Esophagus squamous epithelium (tissue), 5 donors: ENCODE results near the gene MYH3. TPM values are rescaled to one million over a fixed set of nuclear protein-coding genes. Genes with fewer than 3 reads are reported as not detected.

Experiments
- DNase-seq: peaks from one replicate; lab custom pipeline; 2025; lab: John Stamatoyannopoulos, UW
- H3K27ac ChIP-seq, 4 donors: fragments of 200-600 bp; sonication (generic); one replicate each; pipeline ENCODE4 v1.5.1; 2016 to 2019; ENCODE audit warnings: mild to moderate bottlenecking in 1 of 4
- H3K27me3 ChIP-seq, 4 donors: fragments of 200-600 bp; sonication (generic); 1 replicate in 3 of 4; 2 replicates in 1 of 4; pipeline versions ENCODE4 v1.5.1 to v1.6.0; 2017 to 2021; ENCODE audit warnings: antibody characterized with exemption in 1 of 4
- H3K36me3 ChIP-seq, 3 donors: fragments of 200-600 bp; sonication (generic); one replicate each; pipeline ENCODE4 v1.5.1; 2016 to 2019
- H3K4me1 ChIP-seq, 3 donors: fragments of 200-600 bp; sonication (generic); one replicate each; pipeline ENCODE4 v1.5.1; 2017 to 2019
- H3K4me3 ChIP-seq, 4 donors: fragments of 200-600 bp; sonication (generic); 1 replicate in 3 of 4; 2 replicates in 1 of 4; pipeline ENCODE4 v1.5.1; 2016 to 2019; ENCODE audit warnings: mild to moderate bottlenecking in 2 of 4, moderate library complexity in 1 of 4
- H3K9me3 ChIP-seq, 3 donors: fragments of 200-600 bp; sonication (generic); one replicate each; pipeline ENCODE4 v1.5.1; 2016 to 2019
- CTCF ChIP-seq, 6 experiments: fragments of 450-650 bp in 4 of 6; fragments of 200-600 bp in 2 of 6; sonication (generic) in 2 of 6; IDR thresholded peaks; one replicate each; pipeline ENCODE4 v1.5.1; 2016 to 2019; ENCODE audit warnings: antibody characterized with exemption in 6 of 6, mild to moderate bottlenecking in 4 of 6, moderate library complexity in 4 of 6
- POLR2A ChIP-seq, 4 donors: fragments of 450-650 bp; IDR thresholded peaks; one replicate each; pipeline ENCODE4 v1.6.1; 2017; ENCODE audit warnings: antibody characterized with exemption in 4 of 4, mild to moderate bottlenecking in 4 of 4, moderate library complexity in 3 of 4
- WGBS, 2 donors: methylation state at CpG; one replicate each; pipeline ENCODE4 v1.1.5; 2018; 5-methylcytosine and 5-hydroxymethylcytosine counted together
- intact Hi-C: fragments of 100-400 bp; cut with DNase I; formaldehyde crosslinking; loops from one replicate; pipeline ENCODE4 v1.15.0; 2022
- total RNA-seq, 4 donors: library from RNA; depleted of rRNA; stranded (reverse); fragments of >200 nt; gene quantifications; one replicate each; pipeline ENCODE4 v1.1.0, GENCODE V29; 2016
- donor health status: DM: yes; HTN: yes; CAD: no.

MYH3 gene
- total RNA-seq, 4 donors from 2014 or later: 0.64 to 1.6 (median 1.5) TPM; not detected in 1

GRCh38 chr17:10631048-10631700, 25.9 kb downstream of the MYH3 start:
- Histone ChIP-seq H3K9me3 (no peaks in the 10 kb centered on the region), H3K27ac (no peak overlapping the region), H3K36me3 (peaks cover 0 to 36% (median 0%) of the 10 kb centered on the region in 3 donors), H3K4me3 (no peak overlapping the region), H3K27me3 (no peaks in the 10 kb centered on the region), H3K4me1 (peaks cover 0 to 6% (median 0%) of the 10 kb centered on the region in 3 donors)
- DNase-seq: no peak
- whole genome bisulfite sequencing, 2 donors: 48 to 50% methylated on average over 18 of the region's 18 CpGs
- peak; percentile 36 to 75 (median 63) for TF ChIP-seq CTCF (IDR thresholded peaks at IDR 0.05)
- no peak for TF ChIP-seq POLR2A (IDR thresholded peaks at IDR 0.05)
- intact Hi-C loops: no loop called here

GRCh38 chr17:10629706-10630105, 27.4 kb downstream of the MYH3 start:
- no peak for DNase-seq
- no peak overlapping the region for H3K4me3 ChIP-seq
- H3K27ac ChIP-seq: no peak overlapping the region
- WGBS, 2 donors: 94 to 96% methylated on average over 7 to 12 of the region's 12 CpGs
- no peaks in the 10 kb centered on the region for H3K9me3 ChIP-seq
- H3K36me3 ChIP-seq: peaks cover 0 to 26% (median 0%) of the 10 kb centered on the region in 3 donors
- peaks cover 0 to 9% (median 0%) of the 10 kb centered on the region in 3 donors for H3K4me1 ChIP-seq
- TF ChIP-seq CTCF (IDR thresholded peaks at IDR 0.05): no peak
- no peak for TF ChIP-seq POLR2A (IDR thresholded peaks at IDR 0.05)
- H3K27me3 ChIP-seq: no peaks in the 10 kb centered on the region
- intact Hi-C loops: no loop called here

DNA sequence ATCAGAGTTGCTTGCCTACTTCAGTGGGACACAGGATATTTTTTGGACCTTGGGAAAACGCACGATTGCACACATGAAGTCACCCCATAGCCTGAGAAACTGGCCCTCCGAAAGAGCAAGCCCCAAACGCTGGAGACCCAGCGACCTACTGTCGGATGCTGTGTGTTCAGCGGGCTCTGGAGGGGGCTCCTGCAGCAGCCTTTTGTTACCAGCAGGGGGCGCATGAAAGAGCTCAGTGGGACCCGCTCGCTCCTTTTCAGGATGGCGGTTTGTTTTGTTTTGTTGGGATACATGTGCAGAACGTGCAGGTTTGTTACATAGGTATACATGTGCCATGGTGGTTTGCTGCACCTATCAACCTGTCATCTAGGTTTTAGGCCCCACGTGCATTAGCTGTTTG, 28.4 kb downstream of the MYH3 start:
- peaks cover 0 to 19% (median 0%) of the 10 kb centered on the region in 3 donors for H3K4me1 ChIP-seq
- TF ChIP-seq POLR2A (IDR thresholded peaks at IDR 0.05) (no peak), CTCF (IDR thresholded peaks at IDR 0.05) (peak in 1 of 6 experiments; percentile 13)
- H3K27ac ChIP-seq: no peak overlapping the region
- H3K9me3 ChIP-seq: no peaks in the 10 kb centered on the region
- no peak for DNase-seq
- no peak overlapping the region for H3K4me3 ChIP-seq
- H3K36me3 ChIP-seq: peaks cover 0 to 17% (median 0%) of the 10 kb centered on the region in 3 donors
- WGBS, 2 donors: 83 to 100% methylated on average over 2 to 11 of the region's 13 CpGs
- H3K27me3 ChIP-seq: no peaks in the 10 kb centered on the region
- intact Hi-C loops: no loop called here

DNA sequence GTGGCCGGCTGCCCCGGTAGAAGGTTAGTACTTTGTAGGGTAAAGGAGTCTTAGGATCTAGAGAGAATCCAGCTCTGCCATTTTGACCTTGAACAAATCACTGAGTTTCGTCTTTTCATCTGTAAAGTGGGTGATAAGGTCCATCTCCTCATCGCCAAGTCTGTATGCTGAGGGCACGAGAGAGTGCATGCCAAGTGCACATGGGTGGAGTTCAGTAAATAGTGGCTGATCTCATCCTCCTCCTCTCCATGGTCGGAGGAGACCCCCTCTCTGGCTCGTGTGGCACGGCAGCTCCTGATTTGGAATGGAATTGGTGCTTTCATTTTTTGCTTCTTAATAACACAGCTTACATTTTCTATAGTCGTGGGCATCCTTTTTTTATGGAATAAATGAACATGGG, 30.7 kb downstream of the MYH3 start:
- intact Hi-C loops: no loop called here
- no peak for DNase-seq
- H3K4me1 ChIP-seq: peaks cover 0 to 42% (median 3%) of the 10 kb centered on the region in 3 donors
- WGBS, 2 donors: 87 to 88% methylated on average over 9 of the region's 9 CpGs
- no peaks in the 10 kb centered on the region for H3K27me3 ChIP-seq
- no peak for TF ChIP-seq POLR2A (IDR thresholded peaks at IDR 0.05)
- TF ChIP-seq CTCF (IDR thresholded peaks at IDR 0.05): no peak
- H3K4me3 ChIP-seq: no peak overlapping the region
- no peak overlapping the region for H3K27ac ChIP-seq
- H3K36me3 ChIP-seq: peaks cover 0 to 12% (median 0%) of the 10 kb centered on the region in 3 donors
- no peaks in the 10 kb centered on the region for H3K9me3 ChIP-seq

- no peak overlapping the region for H3K27ac ChIP-seq
- DNase-seq: no peak
- 92 to 97% methylated on average over 1 to 9 of the region's 11 CpGs for WGBS, 2 donors
- no peaks in the 10 kb centered on the region for H3K27me3 ChIP-seq
- intact Hi-C loops: no loop called here
- peaks cover 0 to 46% (median 3%) of the 10 kb centered on the region in 3 donors for H3K4me1 ChIP-seq
- H3K36me3 ChIP-seq: peaks cover 0 to 12% (median 0%) of the 10 kb centered on the region in 3 donors
- H3K9me3 ChIP-seq: no peaks in the 10 kb centered on the region
- TF ChIP-seq POLR2A (IDR thresholded peaks at IDR 0.05) (no peak), CTCF (IDR thresholded peaks at IDR 0.05) (no peak)
- no peak overlapping the region for H3K4me3 ChIP-seq
These were observed 32.1 kb downstream of the MYH3 start for GRCh38 chr17:10624969-10625368.
